Peyer's patch (tissue), 4 donors: ENCODE results near the gene CXCL14. TPM values are rescaled to one million over a fixed set of nuclear protein-coding genes. Genes with fewer than 3 reads are reported as not detected.

Source experiments
- DNase-seq, 3 donors: peaks; one replicate each; pipeline ENCODE4 v3.0.0-alpha.2; 2017 to 2019
- H3K27ac ChIP-seq, 4 donors: fragments of 200-600 bp; sonication (generic); one replicate each; pipeline ENCODE4 v1.5.1; 2016 to 2019
- H3K27me3 ChIP-seq, 2 donors: fragments of 200-600 bp; sonication (generic); one replicate each; pipeline ENCODE4 v1.5.1; 2019
- H3K36me3 ChIP-seq, 3 donors: fragments of 200-600 bp; sonication (generic); one replicate each; pipeline ENCODE4 v1.5.1; 2016 to 2019
- H3K4me1 ChIP-seq, 4 donors: fragments of 200-600 bp; sonication (generic); one replicate each; pipeline ENCODE4 v1.5.1; 2016 to 2019
- H3K4me3 ChIP-seq, 4 donors: fragments of 200-600 bp; sonication (generic); 1 replicate in 3 of 4; 2 replicates in 1 of 4; pipeline ENCODE4 v1.5.1; 2016 to 2019; ENCODE audit warnings: mild to moderate bottlenecking in 1 of 4
- H3K9me3 ChIP-seq, 4 donors: fragments of 200-600 bp; sonication (generic); one replicate each; pipeline ENCODE4 v1.5.1; 2016 to 2019; ENCODE audit warnings: mild to moderate bottlenecking in 1 of 4
- POLR2A ChIP-seq, 2 donors: fragments of 450-650 bp; IDR thresholded peaks; one replicate each; pipeline ENCODE4 v1.5.1; 2017; ENCODE audit warnings: antibody characterized with exemption in 2 of 2, mild to moderate bottlenecking in 2 of 2, moderate library complexity in 2 of 2
- total RNA-seq, 4 donors: library from RNA; depleted of rRNA; stranded (reverse); fragments of >200 nt; gene quantifications; one replicate each; pipeline ENCODE4 v1.1.0, GENCODE V29; 2016
- TF ChIP-seq, protein P1 (sequence below), 6 experiments: fragments of 450-650 bp in 4 of 6; fragments of 200-600 bp in 2 of 6; sonication (generic) in 1 of 6; IDR thresholded peaks; one replicate each; pipeline ENCODE4 v1.5.1; 2017 to 2019; ENCODE audit warnings: antibody characterized with exemption in 6 of 6, mild to moderate bottlenecking in 3 of 6, moderate library complexity in 1 of 6

Gene CXCL14
- total RNA-seq, 4 donors from 2014 or later, result 17.3 to 122 (median 23.4) TPM

DNA sequence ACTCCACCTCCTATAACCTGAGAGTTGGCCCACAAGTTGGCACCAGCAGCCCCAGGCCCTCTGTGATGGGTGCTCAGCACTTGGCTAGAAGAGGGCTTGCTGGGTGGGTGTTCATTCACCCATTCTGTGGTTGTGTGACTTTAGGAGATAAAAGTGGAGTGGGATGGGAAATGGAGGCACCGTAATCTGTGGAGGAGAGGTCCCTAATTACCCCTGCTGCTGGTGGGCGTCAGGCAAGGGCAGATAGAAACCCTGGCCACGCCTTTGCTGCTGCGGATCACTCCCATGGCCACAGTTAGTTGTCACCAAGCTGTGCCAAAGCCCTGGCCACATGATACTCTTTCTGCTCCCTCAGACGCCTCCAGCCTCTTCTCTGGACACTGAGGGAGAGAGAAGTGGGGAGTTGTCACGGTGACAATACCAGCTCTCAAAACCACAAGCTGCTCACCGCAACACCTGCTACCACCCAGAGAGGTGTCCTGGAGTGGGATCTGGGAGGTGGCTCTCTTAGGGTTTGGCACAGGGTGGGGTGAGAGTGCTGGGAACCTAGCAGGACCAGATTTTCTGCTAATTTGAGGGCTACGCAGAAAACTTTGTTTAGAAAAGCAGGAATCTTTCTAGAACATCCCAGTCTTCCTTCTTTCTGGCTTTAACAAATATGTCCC lies 31.1 kb downstream of the CXCL14 start:
- no peak overlapping the region for H3K4me3 ChIP-seq
- no peak overlapping the region for H3K27ac ChIP-seq
- H3K36me3 ChIP-seq, result no peaks in the 10 kb centered on the region
- no peaks in the 10 kb centered on the region for H3K9me3 ChIP-seq
- peaks cover 0 to 13% of the 10 kb centered on the region in 2 donors for H3K27me3 ChIP-seq
- no peak for TF ChIP-seq POLR2A (IDR thresholded peaks at IDR 0.05)
- TF ChIP-seq, protein P1, sequence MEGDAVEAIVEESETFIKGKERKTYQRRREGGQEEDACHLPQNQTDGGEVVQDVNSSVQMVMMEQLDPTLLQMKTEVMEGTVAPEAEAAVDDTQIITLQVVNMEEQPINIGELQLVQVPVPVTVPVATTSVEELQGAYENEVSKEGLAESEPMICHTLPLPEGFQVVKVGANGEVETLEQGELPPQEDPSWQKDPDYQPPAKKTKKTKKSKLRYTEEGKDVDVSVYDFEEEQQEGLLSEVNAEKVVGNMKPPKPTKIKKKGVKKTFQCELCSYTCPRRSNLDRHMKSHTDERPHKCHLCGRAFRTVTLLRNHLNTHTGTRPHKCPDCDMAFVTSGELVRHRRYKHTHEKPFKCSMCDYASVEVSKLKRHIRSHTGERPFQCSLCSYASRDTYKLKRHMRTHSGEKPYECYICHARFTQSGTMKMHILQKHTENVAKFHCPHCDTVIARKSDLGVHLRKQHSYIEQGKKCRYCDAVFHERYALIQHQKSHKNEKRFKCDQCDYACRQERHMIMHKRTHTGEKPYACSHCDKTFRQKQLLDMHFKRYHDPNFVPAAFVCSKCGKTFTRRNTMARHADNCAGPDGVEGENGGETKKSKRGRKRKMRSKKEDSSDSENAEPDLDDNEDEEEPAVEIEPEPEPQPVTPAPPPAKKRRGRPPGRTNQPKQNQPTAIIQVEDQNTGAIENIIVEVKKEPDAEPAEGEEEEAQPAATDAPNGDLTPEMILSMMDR (IDR thresholded peaks at IDR 0.05), result no peak
- DNase-seq, result no peak
- peaks cover 0 to 15% (median 3%) of the 10 kb centered on the region in 4 donors for H3K4me1 ChIP-seq

- no peak overlapping the region for H3K27ac ChIP-seq
- no peaks in the 10 kb centered on the region for H3K36me3 ChIP-seq
- peaks cover 0 to 15% (median 3%) of the 10 kb centered on the region in 4 donors for H3K4me1 ChIP-seq
- H3K4me3 ChIP-seq, result no peak overlapping the region
- TF ChIP-seq, protein P1 (IDR thresholded peaks at IDR 0.05), result no peak
- no peak for TF ChIP-seq POLR2A (IDR thresholded peaks at IDR 0.05)
- peaks cover 0 to 13% of the 10 kb centered on the region in 2 donors for H3K27me3 ChIP-seq
- DNase-seq, result no peak
- no peaks in the 10 kb centered on the region for H3K9me3 ChIP-seq
These were observed 31.9 kb downstream of the CXCL14 start for GRCh38 chr5:135546912-135547311.

DNA sequence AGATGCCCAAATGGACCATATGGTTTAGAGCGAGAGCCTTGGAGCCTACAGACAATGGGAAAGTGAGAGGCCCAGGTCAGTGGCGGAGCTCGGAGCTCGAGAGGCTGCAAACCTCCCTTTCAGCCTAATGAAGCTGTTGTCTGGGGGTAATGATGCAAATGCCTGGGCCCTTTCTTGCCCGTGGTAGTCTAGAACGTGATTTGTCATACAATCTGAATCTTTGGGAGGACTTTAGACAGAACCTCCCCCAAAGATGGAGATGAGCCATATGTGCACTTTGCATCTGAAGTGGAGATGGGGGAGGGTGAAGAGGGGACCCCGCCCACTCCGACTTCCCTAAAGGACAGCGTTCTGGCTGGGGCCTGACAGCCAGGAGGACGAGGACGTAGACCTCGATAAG lies 32.7 kb downstream of the CXCL14 start:
- Histone ChIP-seq H3K27ac (no peak overlapping the region), H3K36me3 (no peaks in the 10 kb centered on the region), H3K4me1 (peaks cover 0 to 15% (median 3%) of the 10 kb centered on the region in 4 donors), H3K9me3 (no peaks in the 10 kb centered on the region), H3K27me3 (peaks cover 0 to 13% of the 10 kb centered on the region in 2 donors), H3K4me3 (no peak overlapping the region)
- TF ChIP-seq, protein P1 (IDR thresholded peaks at IDR 0.05), result no peak
- TF ChIP-seq POLR2A (IDR thresholded peaks at IDR 0.05), result no peak
- no peak for DNase-seq

DNA sequence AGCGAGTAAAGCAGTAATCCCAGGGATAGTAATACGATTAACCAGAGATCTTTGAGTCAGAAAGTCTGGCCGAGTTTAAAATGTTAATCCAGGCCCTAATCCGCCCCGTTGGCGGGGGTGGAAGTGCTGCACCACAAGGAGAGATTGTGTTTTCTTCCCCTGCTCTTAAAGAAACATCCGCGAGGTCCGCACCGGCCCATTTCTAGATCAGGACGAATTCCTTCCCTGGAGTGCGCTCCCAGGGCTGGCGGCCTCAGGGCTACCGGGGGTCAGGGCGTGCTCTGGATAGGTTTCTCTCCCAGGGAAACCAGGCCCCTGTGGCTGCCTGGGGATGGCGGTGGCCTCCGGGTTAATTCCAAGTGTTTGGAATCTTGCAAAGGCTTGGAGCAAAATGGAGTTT lies 33.7 kb downstream of the CXCL14 start:
- TF ChIP-seq POLR2A (IDR thresholded peaks at IDR 0.05), result no peak
- TF ChIP-seq, protein P1 (IDR thresholded peaks at IDR 0.05), result no peak
- H3K4me3 ChIP-seq, result no peak overlapping the region
- H3K27me3 ChIP-seq, result peaks cover 0 to 13% of the 10 kb centered on the region in 2 donors
- DNase-seq, result no peak
- no peaks in the 10 kb centered on the region for H3K9me3 ChIP-seq
- H3K4me1 ChIP-seq, result peaks cover 0 to 15% (median 3%) of the 10 kb centered on the region in 4 donors
- H3K36me3 ChIP-seq, result no peaks in the 10 kb centered on the region
- no peak overlapping the region for H3K27ac ChIP-seq

GRCh38 chr5:135543485-135544304 lies 35.1 kb downstream of the CXCL14 start:
- no peaks in the 10 kb centered on the region for H3K36me3 ChIP-seq
- peak overlapping the region; percentile 23 to 56 (median 43) for H3K4me3 ChIP-seq
- H3K27ac ChIP-seq, result no peak overlapping the region
- no peaks in the 10 kb centered on the region for H3K9me3 ChIP-seq
- TF ChIP-seq, protein P1 (IDR thresholded peaks at IDR 0.05), result no peak
- TF ChIP-seq POLR2A (IDR thresholded peaks at IDR 0.05), result no peak
- DNase-seq, result no peak
- H3K27me3 ChIP-seq, result peaks cover 0 to 13% of the 10 kb centered on the region in 2 donors
- H3K4me1 ChIP-seq, result peaks cover 0 to 15% (median 3%) of the 10 kb centered on the region in 4 donors
